Renal cortical epithelial cell (primary cell): ENCODE results near the gene LRFN4. TPM values are rescaled to one million over a fixed set of nuclear protein-coding genes. Genes with fewer than 3 reads are reported as not detected.
A peak's percentile ranks its signal among the peaks of the same experiment; 100 is the strongest.

Source experiments
- DNase-seq: peaks from one replicate; pipeline ENCODE4 v3.0.0-alpha.2; 2011; ENCODE audit warnings: low read depth
- total RNA-seq: library from RNA; depleted of rRNA; stranded (reverse); fragments of >200 nt; gene quantifications from 2 replicates; pipeline ENCODE4 v1.2.3, GENCODE V29; 2014

The LRFN4 gene
- total RNA-seq, 1 donor from 2014 or later, result 26.2 TPM

- no peak for DNase-seq
Measured at GRCh38 chr11:66858186-66858938, 1.5 kb downstream of the LRFN4 start.

GRCh38 chr11:66858939-66859685, 2.2 kb downstream of the LRFN4 start:
- no peak for DNase-seq

GRCh38 chr11:66859686-66860448, 3.0 kb downstream of the LRFN4 start:
- DNase-seq, result no peak

GRCh38 chr11:66860449-66860831, 3.6 kb downstream of the LRFN4 start:
- no peak for DNase-seq

GRCh38 chr11:66861038-66861773, 4.3 kb downstream of the LRFN4 start:
- no peak for DNase-seq

GRCh38 chr11:66861774-66862558, 5.1 kb downstream of the LRFN4 start:
- no peak for DNase-seq

GRCh38 chr11:66862559-66863037, 5.7 kb downstream of the LRFN4 start:
- DNase-seq, result no peak

- no peak for DNase-seq
Measured at GRCh38 chr11:66863428-66864125, 6.7 kb downstream of the LRFN4 start.

- no peak for DNase-seq
Measured at GRCh38 chr11:66864172-66864901, 7.5 kb downstream of the LRFN4 start.

GRCh38 chr11:66864924-66865697, 8.2 kb downstream of the LRFN4 start:
- no peak for DNase-seq

- DNase-seq, result no peak
Measured at GRCh38 chr11:66866007-66866406, 9.1 kb downstream of the LRFN4 start.

GRCh38 chr11:66866511-66866986, 9.7 kb downstream of the LRFN4 start:
- DNase-seq, result no peak

- DNase-seq, result no peak
Measured at GRCh38 chr11:66867425-66868040, 10.7 kb downstream of the LRFN4 start.

GRCh38 chr11:66868082-66868725, 11.3 kb downstream of the LRFN4 start:
- no peak for DNase-seq

- DNase-seq, result peak; percentile 11
Measured at GRCh38 chr11:66868726-66869566, 12.1 kb downstream of the LRFN4 start.

- no peak for DNase-seq
Measured at GRCh38 chr11:66869567-66869870, 12.7 kb downstream of the LRFN4 start.

GRCh38 chr11:66870131-66870530, 13.3 kb downstream of the LRFN4 start:
- no peak for DNase-seq
